ENCODE measurements around the gene LRSAM1. TPM values are rescaled to one million over a fixed set of nuclear protein-coding genes. Genes with fewer than 3 reads are reported as not detected.
A peak's percentile ranks its signal among the peaks of the same experiment; 100 is the strongest.

LRSAM1 gene
- total and polyA plus RNA-seq, 7 donors, result 8.3 to 17.7 (median 13.3) TPM

DNA sequence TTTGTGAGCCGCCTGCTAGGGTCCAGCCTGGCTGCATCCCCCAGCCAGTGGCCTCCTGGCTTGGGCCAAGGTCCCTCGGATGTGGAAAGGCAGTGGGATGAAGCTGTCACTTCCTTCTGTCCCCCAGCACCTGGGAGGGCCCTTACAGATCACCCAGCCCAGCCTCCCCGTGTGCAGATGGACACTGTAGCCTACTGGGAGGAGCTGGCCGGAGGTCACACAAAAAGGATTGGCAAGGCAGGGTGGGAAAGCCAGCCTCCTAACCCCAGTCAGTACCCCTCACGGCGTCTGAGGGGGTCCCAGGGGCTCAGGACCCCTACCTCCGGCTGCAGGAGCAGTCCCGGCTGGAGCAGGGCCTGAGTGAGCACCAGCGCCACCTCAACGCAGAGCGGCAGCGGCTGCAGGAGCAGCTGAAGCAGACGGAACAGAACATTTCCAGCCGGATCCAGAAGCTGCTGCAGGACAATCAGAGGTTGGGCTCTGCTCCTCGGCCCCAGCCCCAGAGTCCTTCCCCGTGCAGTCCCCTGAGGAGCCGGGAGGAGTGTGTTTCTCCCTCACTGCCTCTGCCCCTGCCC, 28.3 kb downstream of the LRSAM1 start:
- WGBS, 3 donors, result 81 to 85% (median 83%) methylated on average over 17 of the region's 17 CpGs
- Histone ChIP-seq H3K27me3 (ENCODE audit: insufficient read depth in 3 of 3, low read length in 2 of 3) (no peaks in the 10 kb centered on the region), H3K36me3 (ENCODE audit: insufficient read depth in 1 of 2, low read depth in 1 of 2) (peaks cover 8 to 95% of the 10 kb centered on the region in 2 donors), H3K27ac (no peak overlapping the region), H3K4me3 (no peak overlapping the region), H3K4me1 (no peaks in the 10 kb centered on the region), H3K9me3 (no peaks in the 10 kb centered on the region)
- peak in 1 of 2 donors; percentile 24 for DNase-seq
- TF ChIP-seq, protein P1, sequence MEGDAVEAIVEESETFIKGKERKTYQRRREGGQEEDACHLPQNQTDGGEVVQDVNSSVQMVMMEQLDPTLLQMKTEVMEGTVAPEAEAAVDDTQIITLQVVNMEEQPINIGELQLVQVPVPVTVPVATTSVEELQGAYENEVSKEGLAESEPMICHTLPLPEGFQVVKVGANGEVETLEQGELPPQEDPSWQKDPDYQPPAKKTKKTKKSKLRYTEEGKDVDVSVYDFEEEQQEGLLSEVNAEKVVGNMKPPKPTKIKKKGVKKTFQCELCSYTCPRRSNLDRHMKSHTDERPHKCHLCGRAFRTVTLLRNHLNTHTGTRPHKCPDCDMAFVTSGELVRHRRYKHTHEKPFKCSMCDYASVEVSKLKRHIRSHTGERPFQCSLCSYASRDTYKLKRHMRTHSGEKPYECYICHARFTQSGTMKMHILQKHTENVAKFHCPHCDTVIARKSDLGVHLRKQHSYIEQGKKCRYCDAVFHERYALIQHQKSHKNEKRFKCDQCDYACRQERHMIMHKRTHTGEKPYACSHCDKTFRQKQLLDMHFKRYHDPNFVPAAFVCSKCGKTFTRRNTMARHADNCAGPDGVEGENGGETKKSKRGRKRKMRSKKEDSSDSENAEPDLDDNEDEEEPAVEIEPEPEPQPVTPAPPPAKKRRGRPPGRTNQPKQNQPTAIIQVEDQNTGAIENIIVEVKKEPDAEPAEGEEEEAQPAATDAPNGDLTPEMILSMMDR (IDR thresholded peaks at IDR 0.05), result no peak
- ATAC-seq, result no peak
- intact Hi-C loops (cut with DNase I), result no loop called here

DNA sequence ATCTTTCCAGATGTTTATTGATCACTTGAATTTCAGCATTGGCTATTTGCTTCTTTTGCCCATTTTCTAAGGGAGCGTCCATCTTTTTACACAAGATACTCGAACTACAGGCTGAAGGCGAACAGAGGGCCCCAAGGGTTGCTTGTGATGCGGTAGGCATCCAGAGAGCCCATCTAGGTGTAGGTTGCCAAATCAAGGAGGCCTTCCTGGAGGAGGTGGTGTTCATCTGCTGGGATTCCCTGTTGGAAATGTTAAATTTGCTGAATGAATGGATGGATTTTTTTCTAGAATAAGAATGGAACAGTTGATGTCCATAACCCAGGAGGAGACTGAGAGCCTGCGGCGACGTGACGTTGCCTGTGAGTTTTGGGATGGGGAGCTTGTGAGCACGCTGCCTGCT, 31.4 kb downstream of the LRSAM1 start:
- Histone ChIP-seq H3K9me3 (no peaks in the 10 kb centered on the region), H3K36me3 (ENCODE audit: insufficient read depth in 1 of 2, low read depth in 1 of 2) (peaks cover 6 to 98% of the 10 kb centered on the region in 2 donors), H3K27ac (no peak overlapping the region), H3K4me3 (no peak overlapping the region), H3K27me3 (ENCODE audit: insufficient read depth in 3 of 3, low read length in 2 of 3) (no peaks in the 10 kb centered on the region), H3K4me1 (no peaks in the 10 kb centered on the region)
- WGBS, 3 donors, result 96 to 98% (median 97%) methylated on average over 9 of the region's 9 CpGs
- DNase-seq, result no peak
- intact Hi-C loops (cut with DNase I), result no loop called here
- TF ChIP-seq, protein P1 (IDR thresholded peaks at IDR 0.05), result no peak
- no peak for ATAC-seq

DNA sequence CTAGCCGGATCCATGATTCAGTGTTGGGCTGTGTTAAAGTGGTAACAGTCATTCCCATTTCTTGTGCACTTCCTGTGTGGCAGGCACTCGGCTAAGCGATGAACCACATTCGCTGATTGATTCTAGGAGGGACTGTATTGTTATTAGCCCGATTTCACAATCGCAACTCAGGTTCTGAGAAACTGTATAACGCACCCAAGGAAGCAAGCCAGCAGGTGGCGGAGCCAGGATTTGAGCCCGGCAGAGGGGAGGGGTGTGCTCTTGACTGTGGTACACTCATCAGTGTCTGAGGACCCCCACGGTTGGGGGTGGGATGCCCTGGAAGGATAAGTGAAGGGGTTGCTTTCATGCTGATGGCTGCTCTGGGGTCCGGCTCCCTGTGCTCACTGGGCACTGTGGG, 34.7 kb downstream of the LRSAM1 start:
- Histone ChIP-seq H3K4me3 (no peak overlapping the region), H3K4me1 (no peaks in the 10 kb centered on the region), H3K27me3 (ENCODE audit: insufficient read depth in 3 of 3, low read length in 2 of 3) (no peaks in the 10 kb centered on the region), H3K9me3 (no peaks in the 10 kb centered on the region), H3K36me3 (ENCODE audit: insufficient read depth in 1 of 2, low read depth in 1 of 2) (peaks cover 3 to 99% of the 10 kb centered on the region in 2 donors), H3K27ac (no peak overlapping the region)
- DNase-seq (no peak), ATAC-seq (no peak)
- WGBS, 3 donors, result 84 to 85% (median 84%) methylated on average over 11 of the region's 11 CpGs
- TF ChIP-seq, protein P1 (IDR thresholded peaks at IDR 0.05), result no peak
- intact Hi-C loops (cut with DNase I), result no loop called here

DNA sequence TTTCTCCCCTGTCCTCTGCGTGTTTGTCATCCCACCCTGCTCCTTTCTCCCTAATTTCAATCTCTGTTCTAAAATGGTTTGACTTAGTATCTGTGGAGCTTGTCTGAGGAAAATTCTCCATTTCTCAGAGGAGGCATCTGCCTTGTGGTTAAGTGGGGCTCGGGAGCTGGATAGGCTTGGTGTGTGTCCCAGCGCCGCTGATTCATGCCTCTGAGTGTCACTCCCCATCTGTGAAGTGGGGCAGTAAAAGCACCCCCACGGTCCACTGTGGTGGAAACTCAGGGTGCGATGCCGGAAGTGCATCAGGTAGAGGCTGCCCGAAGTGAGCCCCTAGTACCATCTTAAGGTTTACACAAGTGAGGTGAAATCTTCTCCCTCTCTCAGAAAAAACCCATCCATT, 37.6 kb downstream of the LRSAM1 start:
- Histone ChIP-seq H3K4me1 (no peaks in the 10 kb centered on the region), H3K27me3 (ENCODE audit: insufficient read depth in 3 of 3, low read length in 2 of 3) (no peaks in the 10 kb centered on the region), H3K4me3 (no peak overlapping the region), H3K36me3 (ENCODE audit: insufficient read depth in 1 of 2, low read depth in 1 of 2) (peaks cover 0 to 99% of the 10 kb centered on the region in 2 donors), H3K27ac (no peak overlapping the region), H3K9me3 (no peaks in the 10 kb centered on the region)
- intact Hi-C loops (cut with DNase I), result no loop called here
- 81 to 91% (median 86%) methylated on average over 8 of the region's 8 CpGs for WGBS, 3 donors
- TF ChIP-seq, protein P1 (IDR thresholded peaks at IDR 0.05), result no peak
- no peak for ATAC-seq
- peak in 1 of 2 donors; percentile 15 for DNase-seq

Data from psoas muscle (tissue), 8 donors.